LNCaP clone FGC (cell line): ENCODE data around the gene MATN1.
A peak's percentile ranks its signal among the peaks of the same experiment; 100 is the strongest.

Source experiments
- DNase-seq: peaks from one replicate; pipeline ENCODE4 v3.0.0-alpha.2; 2011; ENCODE audit warnings: low read depth
- H3K4me3 ChIP-seq: 2 replicates; pipeline ENCODE4 v1.5.1; 2011; ENCODE audit warnings: mild to moderate bottlenecking, low read depth, low read length, control low read depth
- CTCF ChIP-seq: IDR thresholded peaks from 2 replicates; pipeline ENCODE4 v1.5.1; 2012; ENCODE audit warnings: mild to moderate bottlenecking; ENCODE audit not compliant: control insufficient read depth, insufficient read depth; ENCODE audit errors: extremely low read depth

Gene MATN1

GRCh38 chr1:30718636-30719405 is 4.6 kb downstream of the MATN1 start:
- DNase-seq, result peak; percentile 88
- H3K4me3 ChIP-seq, result peak overlapping the region; percentile 72
- peak; percentile 94 for TF ChIP-seq CTCF

GRCh38 chr1:30718091-30718635 is 5.2 kb downstream of the MATN1 start:
- TF ChIP-seq CTCF, result no peak
- DNase-seq, result peak; percentile 88
- H3K4me3 ChIP-seq, result no peak overlapping the region

GRCh38 chr1:30716646-30717045 is 6.7 kb downstream of the MATN1 start:
- TF ChIP-seq CTCF, result no peak
- H3K4me3 ChIP-seq, result no peak overlapping the region
- no peak for DNase-seq

- DNase-seq, result no peak
- TF ChIP-seq CTCF, result no peak
Measured at GRCh38 chr1:30715886-30716285, 7.5 kb downstream of the MATN1 start.

GRCh38 chr1:30715216-30715615 is 8.2 kb downstream of the MATN1 start:
- no peak for DNase-seq
- H3K4me3 ChIP-seq, result no peak overlapping the region
- 0 out of 2 replicates have a peak, but pooled peaks have one; percentile 24 for TF ChIP-seq CTCF

More at GRCh38 chr1:30715886-30716285, 7.5 kb downstream of the MATN1 start:
- H3K4me3 ChIP-seq, result no peak overlapping the region

- DNase-seq, result no peak
- no peak for TF ChIP-seq CTCF
- no peak overlapping the region for H3K4me3 ChIP-seq
Measured at GRCh38 chr1:30714536-30715090, 8.8 kb downstream of the MATN1 start.
